GM10248 (cell line): ENCODE data around the gene CPM.

Source experiments
- CTCF ChIA-PET: fragments of 300-600 bp; sonication (Branson Sonifier 250); formaldehyde crosslinking; extraction: SDS; loops from one replicate; lab custom pipeline; 2021; ENCODE audit warnings: antibody characterized with exemption; lab: Yijun Ruan, JAX
- POLR2A ChIA-PET: fragments of 350-650 bp; sonication (Branson Sonifier 250); formaldehyde crosslinking; extraction: SDS; loops from one replicate; lab custom pipeline; 2020; ENCODE audit warnings: antibody characterized with exemption; lab: Yijun Ruan, JAX
- DNase-seq: peaks from one replicate; pipeline ENCODE4 v3.0.0; 2012; ENCODE audit errors: extremely low spot score
- CTCF ChIP-seq: IDR thresholded peaks from 2 replicates; pipeline ENCODE4 v1.5.1; 2012; ENCODE audit warnings: mild to moderate bottlenecking, low read depth; ENCODE audit errors: extremely low read depth, missing control alignments, control extremely low read depth

Gene CPM

GRCh38 chr12:68828672-68829068 is 104.3 kb downstream of the CPM start:
- DNase-seq = no peak
- ChIA-PET CTCF (interaction anchor here (1.1 kb wide), 1 partner anchor 26 kb away, joined by 3 read pairs; no protein-coding TSS in a partner anchor), POLR2A (interaction anchor here (0.7 kb wide), 1 partner anchor 20 kb away, joined by 4 read pairs; no protein-coding TSS in a partner anchor)
- TF ChIP-seq CTCF = no peak

GRCh38 chr12:68827895-68828671 is 104.9 kb downstream of the CPM start:
- ChIA-PET CTCF (interaction anchor here (0.8 to 1.1 kb wide), 2 partner anchors 15 to 26 kb away, joined by 3 to 4 read pairs; no protein-coding TSS in a partner anchor), POLR2A (interaction anchor here (0.7 to 0.8 kb wide), 2 partner anchors 15 to 19 kb away, joined by 3 to 4 read pairs; no protein-coding TSS in a partner anchor)
- no peak for DNase-seq
- no peak for TF ChIP-seq CTCF

- no peak for DNase-seq
- CTCF ChIA-PET = no interaction called here
- TF ChIP-seq CTCF = no peak
- POLR2A ChIA-PET = interaction anchor here (0.7 to 1.0 kb wide), 3 partner anchors 8 to 668 kb away, joined by 4 to 7 read pairs (median 6); partner anchors contain the start of gene MDM2
Observed at GRCh38 chr12:68825569-68826217, 107.3 kb downstream of the CPM start.

- TF ChIP-seq CTCF = no peak
- ChIA-PET CTCF (no interaction called here), POLR2A (no interaction called here)
- no peak for DNase-seq
Observed at GRCh38 chr12:68824597-68825250, 108.2 kb downstream of the CPM start.

GRCh38 chr12:68824131-68824530 is 108.8 kb downstream of the CPM start:
- CTCF ChIA-PET = no interaction called here
- POLR2A ChIA-PET = no interaction called here
- no peak for TF ChIP-seq CTCF
- DNase-seq = no peak

- no peak for DNase-seq
- ChIA-PET CTCF (no interaction called here), POLR2A (interaction anchor here (1.0 to 1.4 kb wide), 2 partner anchors 11 to 15 kb away, joined by 3 to 4 read pairs; no protein-coding TSS in a partner anchor)
- no peak for TF ChIP-seq CTCF
Observed at GRCh38 chr12:68823696-68824095, 109.3 kb downstream of the CPM start.
